Stimulated activated CD4-positive, alpha-beta T cell treated with anti-CD3 and anti-CD28 coated beads, TNF-alpha, amount 100 ng/mL, for 48 hours (primary cell): ENCODE results near the gene KNCN.

Experiments
- DNase-seq, 3 donors: peaks; one replicate each; pipeline ENCODE4 v3.0.0-alpha.2; 2020; ENCODE audit warnings: low read depth in 3 of 3

Gene KNCN

GRCh38 chr1:46497665-46498064 is 53.8 kb downstream of the KNCN start:
- DNase-seq = no peak

- DNase-seq = no peak
These were observed 54.4 kb downstream of the KNCN start for GRCh38 chr1:46497020-46497419.

GRCh38 chr1:46496505-46496904 is 54.9 kb downstream of the KNCN start:
- DNase-seq = no peak

- no peak for DNase-seq
These were observed 55.7 kb downstream of the KNCN start for GRCh38 chr1:46495778-46496177.
